Activated naive CD8-positive, alpha-beta T cell treated with anti-CD3 and anti-CD28 coated beads for 36 hours (primary cell): ENCODE measurements around the gene AP1AR. TPM values are rescaled to one million over a fixed set of nuclear protein-coding genes. Genes with fewer than 3 reads are reported as not detected.
"Not testable (repeated sequence)": the region's sequence is repeated elsewhere in the genome, so short reads cannot be mapped to it uniquely, and the experiment has no call there.

Experiments
- DNase-seq: peaks from one replicate; pipeline ENCODE4 v3.0.0; 2021
- H3K27ac Mint-ChIP-seq: one replicate; pipeline ENCODE4 v1.8.0; 2022; ENCODE audit warnings: mild to moderate bottlenecking, moderate library complexity, mixed read lengths
- H3K27me3 Mint-ChIP-seq: one replicate; pipeline ENCODE4 v1.8.0; 2022; ENCODE audit warnings: mild to moderate bottlenecking, mixed read lengths
- H3K36me3 Mint-ChIP-seq: one replicate; pipeline ENCODE4 v1.8.0; 2021; ENCODE audit warnings: mild to moderate bottlenecking, mixed read lengths
- H3K4me1 Mint-ChIP-seq: one replicate; pipeline ENCODE4 v1.8.0; 2021; ENCODE audit warnings: mixed read lengths
- H3K4me3 Mint-ChIP-seq: one replicate; pipeline ENCODE4 v1.8.0; 2022; ENCODE audit warnings: mild to moderate bottlenecking, moderate library complexity, mixed read lengths
- H3K9me3 Mint-ChIP-seq: one replicate; pipeline ENCODE4 v1.8.0; 2022; ENCODE audit warnings: mixed read lengths
- total RNA-seq, 2 experiments: library from RNA; stranded (reverse); gene quantifications; one replicate each; pipeline ENCODE4 v1.2.3, GENCODE V29; 2021

AP1AR gene
- total RNA-seq, 2 experiments from 2014 or later = 19.1 to 22.4 TPM

DNA sequence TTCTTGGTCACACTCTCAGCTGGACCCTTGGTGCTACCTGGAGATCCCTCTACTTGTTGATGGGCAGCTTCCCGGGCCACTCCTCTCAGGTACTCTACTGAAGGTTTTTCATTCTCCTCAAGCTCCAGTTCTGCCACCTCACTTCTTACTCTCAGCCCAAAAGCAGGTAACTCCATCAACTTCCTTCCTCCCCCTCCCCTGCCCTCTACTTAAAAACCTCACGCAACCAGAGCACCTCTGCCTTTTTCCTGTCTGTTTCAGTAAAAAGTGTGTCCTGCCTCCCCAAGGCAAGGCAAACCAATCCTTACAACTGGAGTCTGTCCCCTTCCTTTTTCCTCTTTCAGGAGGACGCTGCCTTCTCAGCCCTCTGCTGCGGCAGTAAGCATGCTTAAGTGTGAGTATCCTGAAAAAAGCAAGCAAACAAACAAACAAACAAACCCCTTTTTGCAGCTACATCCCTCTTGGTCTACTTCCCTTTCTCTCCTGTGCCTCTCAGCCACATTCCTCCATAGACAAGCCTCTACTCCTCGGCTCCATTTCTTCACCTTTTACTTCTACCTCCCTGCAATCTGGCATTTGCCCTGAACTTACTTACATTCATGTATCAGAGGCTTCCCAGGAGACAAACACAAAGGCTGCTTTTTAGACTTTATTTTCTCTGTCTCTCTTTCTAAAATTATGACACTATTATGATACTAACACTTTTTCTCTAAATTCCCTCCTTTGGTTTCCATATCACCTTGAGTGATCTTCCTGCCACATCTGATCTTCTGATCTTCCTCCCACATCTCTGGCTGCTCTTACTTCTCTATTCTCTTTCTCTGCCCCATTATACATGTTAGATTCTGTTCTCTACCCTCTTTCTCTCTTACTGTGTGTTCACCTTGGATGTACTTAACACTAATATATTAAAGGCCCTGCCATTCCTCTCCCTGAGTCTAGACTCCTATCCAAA is 71.0 kb downstream of the AP1AR start:
- Mint-ChIP-seq H3K4me3 (no peak overlapping the region), H3K4me1 (peaks cover 27% of the 10 kb centered on the region), H3K36me3 (peaks cover 16% of the 10 kb centered on the region), H3K9me3 (no peaks in the 10 kb centered on the region), H3K27me3 (no peaks in the 10 kb centered on the region), H3K27ac (no peak overlapping the region)
- DNase-seq = no peak

GRCh38 chr4:112305477-112305876 is 73.9 kb downstream of the AP1AR start:
- H3K27ac Mint-ChIP-seq, H3K27me3 Mint-ChIP-seq, H3K4me3 Mint-ChIP-seq, H3K9me3 Mint-ChIP-seq, DNase-seq: not testable (repeated sequence)
- Mint-ChIP-seq H3K4me1 (peaks cover 28% of the 10 kb centered on the region), H3K36me3 (peaks cover 24% of the 10 kb centered on the region)

DNA sequence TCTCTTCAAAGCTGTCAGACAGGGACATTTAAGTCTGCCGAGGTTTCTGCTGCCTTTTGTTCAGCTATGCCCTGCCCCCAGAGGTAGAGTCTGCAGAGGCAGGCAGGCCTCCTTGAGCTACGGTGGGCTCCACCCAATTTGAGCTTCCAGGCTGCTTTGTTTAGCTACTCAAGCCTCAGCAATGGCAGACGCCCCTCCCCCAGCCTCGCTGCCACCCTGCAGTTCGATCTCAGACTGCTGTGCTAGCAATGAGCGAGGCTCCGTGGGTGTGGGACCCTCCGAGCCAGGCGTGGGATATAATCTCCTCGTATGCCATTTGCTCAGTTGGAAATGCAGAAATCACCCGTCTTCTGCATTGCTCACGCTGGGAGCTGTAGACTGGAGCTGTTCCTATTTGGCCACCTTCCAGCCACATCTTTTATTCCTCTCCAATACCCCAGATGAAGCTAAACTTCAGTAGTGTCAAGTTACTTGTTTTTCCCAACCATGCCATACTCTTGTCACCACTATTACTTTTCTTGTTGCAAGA is 77.7 kb downstream of the AP1AR start:
- peak overlapping the region; percentile 30 for H3K27ac Mint-ChIP-seq
- H3K4me1 Mint-ChIP-seq = peaks cover 25% of the 10 kb centered on the region
- H3K4me3 Mint-ChIP-seq = peak overlapping the region; percentile 64
- H3K36me3 Mint-ChIP-seq = peaks cover 24% of the 10 kb centered on the region
- DNase-seq = peak; percentile 40
- not testable (repeated sequence) for H3K9me3 Mint-ChIP-seq, H3K27me3 Mint-ChIP-seq

DNA sequence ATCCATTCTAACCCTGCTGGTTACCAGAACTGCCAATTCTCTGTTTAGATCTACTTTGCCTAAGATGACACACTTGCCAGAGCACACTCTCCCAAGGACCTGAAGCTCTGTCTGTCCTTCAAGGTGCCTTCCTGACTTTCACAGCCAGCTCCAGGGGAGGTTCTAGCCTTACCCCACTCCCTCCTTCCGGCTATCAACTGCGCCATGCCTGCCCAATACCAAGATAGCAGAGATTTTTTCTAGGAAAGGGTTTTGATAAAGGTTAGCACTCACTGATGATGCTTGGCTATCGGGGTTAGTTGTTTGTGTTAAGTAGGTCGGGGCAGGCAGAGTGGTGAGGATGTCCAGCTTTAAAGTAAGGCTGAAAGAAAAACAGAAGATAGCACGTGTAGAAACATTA is 79.9 kb downstream of the AP1AR start:
- no peak overlapping the region for H3K27ac Mint-ChIP-seq
- H3K4me1 Mint-ChIP-seq = peaks cover 25% of the 10 kb centered on the region
- no peaks in the 10 kb centered on the region for H3K9me3 Mint-ChIP-seq
- peaks cover 20% of the 10 kb centered on the region for H3K36me3 Mint-ChIP-seq
- DNase-seq = no peak
- no peaks in the 10 kb centered on the region for H3K27me3 Mint-ChIP-seq
- H3K4me3 Mint-ChIP-seq = no peak overlapping the region

DNA sequence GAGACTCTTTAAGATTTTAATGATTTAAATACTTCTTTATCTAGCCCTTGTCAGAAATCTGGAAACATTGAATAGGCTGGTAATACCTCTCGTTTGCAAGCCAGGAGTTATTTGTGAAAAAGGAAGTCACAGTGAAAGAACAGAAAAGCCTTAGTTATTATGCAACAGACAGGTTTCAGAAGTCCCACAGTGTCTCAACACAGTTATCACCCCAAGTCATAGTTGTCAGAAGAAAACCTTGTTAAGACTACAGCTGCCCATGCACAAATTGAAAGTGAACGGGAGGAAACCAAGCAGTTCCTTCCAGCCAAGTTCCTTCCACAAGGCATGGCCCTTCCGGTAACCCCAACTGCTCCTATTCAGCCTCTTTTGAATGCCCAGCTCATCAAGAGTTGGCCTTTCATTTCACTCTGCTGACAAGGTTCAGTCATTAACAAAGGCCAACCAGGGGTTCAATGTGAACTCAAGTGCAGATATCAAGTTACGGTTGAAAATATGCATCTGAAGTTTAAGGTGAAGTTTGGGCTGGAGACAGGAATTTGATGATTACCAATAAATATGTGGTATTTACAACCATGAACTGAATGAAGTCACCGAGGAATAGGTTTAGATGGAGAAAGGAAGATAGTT is 81.1 kb downstream of the AP1AR start:
- Mint-ChIP-seq H3K9me3 (no peaks in the 10 kb centered on the region), H3K4me1 (peaks cover 17% of the 10 kb centered on the region), H3K27ac (peak overlapping the region; percentile 28), H3K4me3 (no peak overlapping the region), H3K27me3 (no peaks in the 10 kb centered on the region), H3K36me3 (peaks cover 15% of the 10 kb centered on the region)
- no peak for DNase-seq

- Mint-ChIP-seq H3K4me3 (no peak overlapping the region), H3K4me1 (peaks cover 2% of the 10 kb centered on the region), H3K9me3 (no peaks in the 10 kb centered on the region), H3K36me3 (peaks cover 7% of the 10 kb centered on the region), H3K27me3 (no peaks in the 10 kb centered on the region), H3K27ac (no peak overlapping the region)
- DNase-seq = no peak
These were observed 83.9 kb downstream of the AP1AR start for GRCh38 chr4:112315446-112315845.

DNA sequence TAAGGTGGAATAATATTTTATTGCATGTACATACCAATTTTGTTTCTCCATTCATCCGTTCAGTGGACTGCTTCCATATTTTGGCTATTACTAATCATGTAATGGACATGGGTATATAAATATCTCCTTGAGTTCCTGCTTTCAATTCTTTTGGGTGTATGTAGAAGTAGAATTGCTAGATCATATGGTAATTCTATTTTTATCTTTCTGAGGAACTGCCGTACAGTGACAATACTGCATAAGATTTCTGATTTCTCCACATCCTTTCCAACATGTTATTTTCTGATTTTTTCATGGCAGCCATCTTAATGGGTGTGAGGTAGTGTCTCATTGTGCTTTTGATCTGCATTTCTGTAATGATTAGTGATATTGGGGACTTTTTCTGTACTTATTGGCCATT is 84.8 kb downstream of the AP1AR start:
- no peak overlapping the region for H3K27ac Mint-ChIP-seq
- no peak overlapping the region for H3K4me3 Mint-ChIP-seq
- H3K36me3 Mint-ChIP-seq = peaks cover 7% of the 10 kb centered on the region
- H3K27me3 Mint-ChIP-seq = no peaks in the 10 kb centered on the region
- DNase-seq = no peak
- H3K4me1 Mint-ChIP-seq = peaks cover 2% of the 10 kb centered on the region
- H3K9me3 Mint-ChIP-seq = no peaks in the 10 kb centered on the region

- no peak for DNase-seq
- no peaks in the 10 kb centered on the region for H3K27me3 Mint-ChIP-seq
- H3K27ac Mint-ChIP-seq = no peak overlapping the region
- H3K4me3 Mint-ChIP-seq = no peak overlapping the region
- no peaks in the 10 kb centered on the region for H3K9me3 Mint-ChIP-seq
- H3K36me3 Mint-ChIP-seq = peaks cover 9% of the 10 kb centered on the region
- H3K4me1 Mint-ChIP-seq = peaks cover 5% of the 10 kb centered on the region
These were observed 86.9 kb downstream of the AP1AR start for GRCh38 chr4:112318239-112319142.

Other genes with a start within 250 kb of the AP1AR start
- gene FAM241A, start 86.3 kb upstream of the AP1AR start, total RNA-seq = 1 to 10 TPM; 7.4 to 7.5 TPM
- gene TIFA, start 54.1 kb downstream of the AP1AR start, total RNA-seq = 10 to 100 TPM; 45.6 to 49.2 TPM
- 10 to 100 TPM; 14.0 to 14.7 TPM for gene ALPK1, start 65.6 kb downstream of the AP1AR start, total RNA-seq